Measurements from ENCODE around the gene BICD1.

DNA sequence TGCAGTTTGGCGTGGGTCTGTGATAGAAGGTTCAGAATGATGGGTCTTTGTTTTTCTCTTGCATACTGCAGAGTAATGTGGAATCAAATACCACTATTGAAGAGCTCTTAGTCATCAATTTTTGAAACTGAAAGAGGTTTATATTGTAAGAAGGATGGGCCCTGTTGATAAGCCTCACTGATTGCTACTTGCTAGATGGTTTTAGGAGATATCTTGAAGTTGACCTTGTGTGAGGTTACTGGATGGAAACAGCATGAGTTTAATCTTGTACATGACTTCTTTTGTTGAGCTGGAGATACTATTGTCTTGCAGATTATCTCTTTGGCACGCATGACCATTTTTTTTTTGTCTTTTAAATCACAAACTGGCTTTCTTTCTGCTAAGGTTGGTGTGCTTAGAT is 13.8 kb downstream of the BICD1 start:
- TF ChIP-seq, protein P1, sequence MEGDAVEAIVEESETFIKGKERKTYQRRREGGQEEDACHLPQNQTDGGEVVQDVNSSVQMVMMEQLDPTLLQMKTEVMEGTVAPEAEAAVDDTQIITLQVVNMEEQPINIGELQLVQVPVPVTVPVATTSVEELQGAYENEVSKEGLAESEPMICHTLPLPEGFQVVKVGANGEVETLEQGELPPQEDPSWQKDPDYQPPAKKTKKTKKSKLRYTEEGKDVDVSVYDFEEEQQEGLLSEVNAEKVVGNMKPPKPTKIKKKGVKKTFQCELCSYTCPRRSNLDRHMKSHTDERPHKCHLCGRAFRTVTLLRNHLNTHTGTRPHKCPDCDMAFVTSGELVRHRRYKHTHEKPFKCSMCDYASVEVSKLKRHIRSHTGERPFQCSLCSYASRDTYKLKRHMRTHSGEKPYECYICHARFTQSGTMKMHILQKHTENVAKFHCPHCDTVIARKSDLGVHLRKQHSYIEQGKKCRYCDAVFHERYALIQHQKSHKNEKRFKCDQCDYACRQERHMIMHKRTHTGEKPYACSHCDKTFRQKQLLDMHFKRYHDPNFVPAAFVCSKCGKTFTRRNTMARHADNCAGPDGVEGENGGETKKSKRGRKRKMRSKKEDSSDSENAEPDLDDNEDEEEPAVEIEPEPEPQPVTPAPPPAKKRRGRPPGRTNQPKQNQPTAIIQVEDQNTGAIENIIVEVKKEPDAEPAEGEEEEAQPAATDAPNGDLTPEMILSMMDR (IDR thresholded peaks at IDR 0.05), result no peak
- TF ChIP-seq POLR2A (IDR thresholded peaks at IDR 0.05), result no peak

Data from right lobe of liver (tissue), 4 donors.